Measurements from ENCODE around the gene RAC3.

The RAC3 gene

GRCh38 chr17:82049106-82049505 is 17.6 kb downstream of the RAC3 start:
- no peak overlapping the region for H3K4me3 ChIP-seq (IDR thresholded peaks at IDR 0.05; ENCODE audit: insufficient read depth, low read depth, low read length)
- no peaks in the 10 kb centered on the region for H4K20me1 ChIP-seq (ENCODE audit: insufficient read depth)
- H3K4me1 ChIP-seq (ENCODE audit: low read depth, poor library complexity, severe bottlenecking): peaks cover 23% of the 10 kb centered on the region
- H3K27me3 ChIP-seq (ENCODE audit: insufficient read depth, low read depth): no peaks in the 10 kb centered on the region
- H3K36me3 ChIP-seq (ENCODE audit: insufficient read depth): no peaks in the 10 kb centered on the region
- no peak overlapping the region for H2AFZ ChIP-seq (ENCODE audit: low read depth)
- H3K9ac ChIP-seq: no peak overlapping the region
- H3K4me2 ChIP-seq: no peak overlapping the region
- peaks cover 17% of the 10 kb centered on the region; the same call in 1 of the 2 replicates for H3K79me2 ChIP-seq (ENCODE audit: insufficient read depth, low read depth)
- TF ChIP-seq CTCF (conservative IDR thresholded peaks at IDR 0.05; ENCODE audit: low read depth, low read length): no peak
- no peak overlapping the region for H3K27ac ChIP-seq

DNA sequence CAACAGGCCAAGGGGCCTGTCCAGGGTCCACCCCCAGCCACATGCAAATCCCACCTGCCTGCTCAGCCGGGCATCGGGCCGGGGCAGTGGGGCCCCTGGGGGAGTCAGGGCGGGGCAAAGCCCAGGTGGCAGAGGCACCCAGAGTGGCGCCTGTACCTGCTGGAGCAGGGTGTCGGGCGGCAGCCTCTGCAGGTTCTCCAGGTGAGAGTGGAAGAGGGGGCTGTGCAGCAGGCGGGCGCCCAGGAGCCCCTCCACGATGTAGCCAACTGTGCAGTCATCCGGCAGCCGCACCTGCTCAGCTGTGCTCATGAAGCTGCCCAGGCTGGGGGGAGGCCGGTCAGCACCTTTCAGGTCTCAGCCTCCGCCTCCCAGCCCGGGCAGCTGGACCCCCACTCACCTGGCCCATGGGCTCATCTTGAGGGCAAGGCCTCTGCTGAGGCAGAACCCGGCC is 18.1 kb downstream of the RAC3 start:
- Histone ChIP-seq H2AFZ (ENCODE audit: low read depth) (no peak overlapping the region), H3K79me2 (ENCODE audit: insufficient read depth, low read depth) (peaks cover 17% of the 10 kb centered on the region; the same call in 1 of the 2 replicates), H3K4me1 (ENCODE audit: low read depth, poor library complexity, severe bottlenecking) (peaks cover 23% of the 10 kb centered on the region), H3K27ac (no peak overlapping the region), H3K9ac (no peak overlapping the region), H4K20me1 (ENCODE audit: insufficient read depth) (no peaks in the 10 kb centered on the region), H3K27me3 (ENCODE audit: insufficient read depth, low read depth) (no peaks in the 10 kb centered on the region), H3K4me2 (no peak overlapping the region), H3K36me3 (ENCODE audit: insufficient read depth) (no peaks in the 10 kb centered on the region; the same call in 1 of the 2 replicates), H3K4me3 (IDR thresholded peaks at IDR 0.05; ENCODE audit: insufficient read depth, low read depth, low read length) (no peak overlapping the region)
- TF ChIP-seq CTCF (conservative IDR thresholded peaks at IDR 0.05; ENCODE audit: low read depth, low read length): no peak

GRCh38 chr17:82050152-82050760 is 18.8 kb downstream of the RAC3 start:
- Histone ChIP-seq H3K27ac (no peak overlapping the region), H3K9ac (no peak overlapping the region)

GRCh38 chr17:82050761-82051641 is 19.5 kb downstream of the RAC3 start:
- Histone ChIP-seq H3K36me3 (ENCODE audit: insufficient read depth) (peaks cover 3% of the 10 kb centered on the region; the same call in 1 of the 2 replicates), H3K79me2 (ENCODE audit: insufficient read depth, low read depth) (peaks cover 17% of the 10 kb centered on the region; the same call in 1 of the 2 replicates), H2AFZ (ENCODE audit: low read depth) (peak overlapping the region; percentile 34; the same call in 1 of the 2 replicates), H3K27ac (no peak overlapping the region), H4K20me1 (ENCODE audit: insufficient read depth) (no peaks in the 10 kb centered on the region), H3K4me1 (ENCODE audit: low read depth, poor library complexity, severe bottlenecking) (peaks cover 23% of the 10 kb centered on the region), H3K4me3 (IDR thresholded peaks at IDR 0.05; ENCODE audit: insufficient read depth, low read depth, low read length) (no peak overlapping the region), H3K4me2 (peak overlapping the region; percentile 66), H3K27me3 (ENCODE audit: insufficient read depth, low read depth) (no peaks in the 10 kb centered on the region), H3K9ac (no peak overlapping the region)
- TF ChIP-seq CTCF (conservative IDR thresholded peaks at IDR 0.05; ENCODE audit: low read depth, low read length): no peak

More at GRCh38 chr17:82050152-82050760, 18.8 kb downstream of the RAC3 start:
- peaks cover 3% of the 10 kb centered on the region; the same call in 1 of the 2 replicates for H3K36me3 ChIP-seq (ENCODE audit: insufficient read depth)
- no peaks in the 10 kb centered on the region for H4K20me1 ChIP-seq (ENCODE audit: insufficient read depth)
- H2AFZ ChIP-seq (ENCODE audit: low read depth): no peak overlapping the region
- no peak overlapping the region for H3K4me3 ChIP-seq (IDR thresholded peaks at IDR 0.05; ENCODE audit: insufficient read depth, low read depth, low read length)
- H3K27me3 ChIP-seq (ENCODE audit: insufficient read depth, low read depth): no peaks in the 10 kb centered on the region
- H3K79me2 ChIP-seq (ENCODE audit: insufficient read depth, low read depth): peaks cover 17% of the 10 kb centered on the region; the same call in 1 of the 2 replicates
- peaks cover 23% of the 10 kb centered on the region for H3K4me1 ChIP-seq (ENCODE audit: low read depth, poor library complexity, severe bottlenecking)
- TF ChIP-seq CTCF (conservative IDR thresholded peaks at IDR 0.05; ENCODE audit: low read depth, low read length): no peak
- H3K4me2 ChIP-seq: no peak overlapping the region; the same call in 1 of the 2 replicates

All from KMS-11 (cell line).